Right atrium auricular region (tissue), 2 donors: ENCODE measurements around the gene ZFP1. TPM values are rescaled to one million over a fixed set of nuclear protein-coding genes. Genes with fewer than 3 reads are reported as not detected.
A peak's percentile ranks its signal among the peaks of the same experiment; 100 is the strongest.

Experiments
- DNase-seq: peaks from one replicate; pipeline ENCODE4 v3.0.0-alpha.2; 2019; ENCODE audit warnings: low spot score
- H3K27ac ChIP-seq, 2 donors: fragments of 200-600 bp; sonication (generic); 1 replicate in 1 of 2; 2 replicates in 1 of 2; pipeline ENCODE4 v1.5.1; 2016 to 2019
- H3K27me3 ChIP-seq, 2 donors: fragments of 200-600 bp; sonication (generic); one replicate each; pipeline versions ENCODE4 v1.5.1 to v1.6.0; 2017 to 2019
- H3K36me3 ChIP-seq: fragments of 200-600 bp; sonication (generic); one replicate; pipeline ENCODE4 v1.5.1; 2016
- H3K4me1 ChIP-seq, 2 donors: fragments of 200-600 bp; sonication (generic); one replicate each; pipeline versions ENCODE4 v1.5.1 to v1.6.0; 2017 to 2019
- H3K4me3 ChIP-seq, 2 donors: fragments of 200-600 bp; sonication (generic); 1 replicate in 1 of 2; 2 replicates in 1 of 2; pipeline ENCODE4 v1.5.1; 2017 to 2019; ENCODE audit warnings: mild to moderate bottlenecking in 1 of 2, moderate library complexity in 1 of 2
- H3K9me3 ChIP-seq, 2 donors: fragments of 200-600 bp; sonication (generic); one replicate each; pipeline ENCODE4 v1.5.1; 2019
- total RNA-seq, 2 donors: library from RNA; depleted of rRNA; stranded (reverse); fragments of >200 nt; gene quantifications; one replicate each; pipeline ENCODE4 v1.1.0, GENCODE V29; 2016
- TF ChIP-seq, protein P1 (sequence below), 2 donors: fragments of 200-600 bp; sonication (generic); IDR thresholded peaks; one replicate each; pipeline ENCODE4 v1.5.1; 2019; ENCODE audit warnings: antibody characterized with exemption in 2 of 2

ZFP1 gene
- total RNA-seq, result 1 to 10 TPM; 8.6 to 8.8 TPM

DNA sequence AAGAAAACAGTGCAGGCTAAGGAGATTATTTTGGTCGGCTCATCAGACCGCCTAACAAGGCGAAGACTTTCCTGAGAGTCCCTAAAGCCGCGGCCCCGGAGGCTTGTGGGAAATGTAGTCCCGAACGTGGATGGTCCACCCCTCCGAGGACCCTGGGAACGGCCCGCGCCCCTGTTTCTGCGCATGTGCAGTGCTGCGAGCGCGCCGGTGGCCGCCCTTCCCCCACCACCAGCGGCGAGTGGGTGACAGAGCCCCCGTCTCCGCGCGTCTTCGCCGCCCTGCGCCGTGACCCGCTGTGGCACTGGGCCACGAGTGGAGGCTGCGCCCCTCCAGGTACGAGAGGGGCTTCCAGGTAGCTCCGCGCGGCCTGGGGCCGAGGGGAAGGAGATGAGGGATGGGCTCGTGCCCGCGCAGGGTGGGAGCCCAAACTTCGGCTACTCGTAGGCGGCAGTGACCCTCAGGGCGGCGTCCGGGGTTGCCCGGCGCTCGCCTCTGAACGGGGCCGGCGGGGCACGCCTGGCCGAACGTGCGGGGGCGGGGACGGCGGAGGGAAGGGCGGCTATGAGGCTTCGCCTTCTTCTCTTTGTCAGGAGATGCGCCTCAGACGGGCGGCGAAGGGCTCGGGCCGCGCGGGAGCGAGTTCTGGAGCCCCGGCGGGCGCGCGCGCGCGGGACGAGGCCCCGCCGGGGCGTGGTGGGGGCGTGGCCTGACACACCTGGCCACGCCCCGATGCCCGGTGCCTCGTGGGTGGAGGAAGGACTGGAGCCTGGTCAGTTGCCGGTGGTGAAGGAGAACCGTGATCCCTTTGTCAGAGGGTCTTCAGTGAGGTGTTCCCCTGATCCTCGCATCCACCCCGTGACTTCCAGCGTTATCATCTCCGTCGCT lies at the start of gene ZFP1:
ZFP1 (plus strand) TSS at position 214 of the 885 bp plus-strand sequence. CDS start 4,428 bp downstream, outside the sequence.
- peaks cover 0 to 9% of the 10 kb centered on the region in 2 donors for H3K4me1 ChIP-seq
- H3K4me3 ChIP-seq, result peak within 1 kb of the TSS; percentile 86 to 96
- peaks cover 0 to 21% of the 10 kb centered on the region in 2 donors for H3K9me3 ChIP-seq
- H3K36me3 ChIP-seq, result peaks cover 5% of the 10 kb centered on the region
- H3K27me3 ChIP-seq, result no peaks in the 10 kb centered on the region
- H3K27ac ChIP-seq, result peak within 1 kb of the TSS; percentile 97 to 98
- TF ChIP-seq, protein P1, sequence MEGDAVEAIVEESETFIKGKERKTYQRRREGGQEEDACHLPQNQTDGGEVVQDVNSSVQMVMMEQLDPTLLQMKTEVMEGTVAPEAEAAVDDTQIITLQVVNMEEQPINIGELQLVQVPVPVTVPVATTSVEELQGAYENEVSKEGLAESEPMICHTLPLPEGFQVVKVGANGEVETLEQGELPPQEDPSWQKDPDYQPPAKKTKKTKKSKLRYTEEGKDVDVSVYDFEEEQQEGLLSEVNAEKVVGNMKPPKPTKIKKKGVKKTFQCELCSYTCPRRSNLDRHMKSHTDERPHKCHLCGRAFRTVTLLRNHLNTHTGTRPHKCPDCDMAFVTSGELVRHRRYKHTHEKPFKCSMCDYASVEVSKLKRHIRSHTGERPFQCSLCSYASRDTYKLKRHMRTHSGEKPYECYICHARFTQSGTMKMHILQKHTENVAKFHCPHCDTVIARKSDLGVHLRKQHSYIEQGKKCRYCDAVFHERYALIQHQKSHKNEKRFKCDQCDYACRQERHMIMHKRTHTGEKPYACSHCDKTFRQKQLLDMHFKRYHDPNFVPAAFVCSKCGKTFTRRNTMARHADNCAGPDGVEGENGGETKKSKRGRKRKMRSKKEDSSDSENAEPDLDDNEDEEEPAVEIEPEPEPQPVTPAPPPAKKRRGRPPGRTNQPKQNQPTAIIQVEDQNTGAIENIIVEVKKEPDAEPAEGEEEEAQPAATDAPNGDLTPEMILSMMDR (IDR thresholded peaks at IDR 0.05), result no peak
- DNase-seq, result peak; percentile 95

DNA sequence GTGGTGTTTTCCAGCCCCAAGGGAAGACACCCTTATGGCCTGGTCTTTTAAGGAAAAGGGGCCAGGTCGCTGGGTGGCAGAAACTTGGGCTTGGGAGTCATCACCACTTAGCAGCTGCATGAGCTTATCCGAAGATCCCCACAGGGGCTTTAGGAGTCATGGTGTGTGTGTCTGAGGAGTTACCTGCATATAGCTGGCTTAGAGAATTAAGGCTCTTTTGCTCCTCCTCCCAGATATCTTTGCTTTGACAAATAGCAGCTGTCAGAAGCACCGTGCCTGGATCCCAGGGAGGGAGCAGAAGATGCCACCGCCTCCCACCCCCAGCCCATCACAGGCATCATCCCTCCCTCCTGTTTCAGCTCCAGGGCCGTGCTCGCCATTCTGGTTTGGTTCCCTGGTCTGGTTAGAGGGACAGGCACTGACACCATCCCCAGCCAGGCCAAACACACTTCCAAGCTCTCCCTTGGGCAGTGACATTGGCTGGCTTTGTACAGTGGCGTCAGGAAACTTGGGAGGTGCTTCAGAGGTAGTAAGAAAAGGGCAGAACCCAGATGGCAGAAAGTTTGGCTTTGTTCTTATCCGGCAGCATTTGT lies 49.2 kb upstream of the ZFP1 start:
- peaks cover 8% of the 10 kb centered on the region for H3K36me3 ChIP-seq
- peaks cover 0 to 26% of the 10 kb centered on the region in 2 donors for H3K4me1 ChIP-seq
- no peak overlapping the region for H3K27ac ChIP-seq
- H3K27me3 ChIP-seq, result no peaks in the 10 kb centered on the region
- H3K9me3 ChIP-seq, result no peaks in the 10 kb centered on the region
- TF ChIP-seq, protein P1 (IDR thresholded peaks at IDR 0.05), result no peak
- DNase-seq, result no peak
- H3K4me3 ChIP-seq, result no peak overlapping the region

DNA sequence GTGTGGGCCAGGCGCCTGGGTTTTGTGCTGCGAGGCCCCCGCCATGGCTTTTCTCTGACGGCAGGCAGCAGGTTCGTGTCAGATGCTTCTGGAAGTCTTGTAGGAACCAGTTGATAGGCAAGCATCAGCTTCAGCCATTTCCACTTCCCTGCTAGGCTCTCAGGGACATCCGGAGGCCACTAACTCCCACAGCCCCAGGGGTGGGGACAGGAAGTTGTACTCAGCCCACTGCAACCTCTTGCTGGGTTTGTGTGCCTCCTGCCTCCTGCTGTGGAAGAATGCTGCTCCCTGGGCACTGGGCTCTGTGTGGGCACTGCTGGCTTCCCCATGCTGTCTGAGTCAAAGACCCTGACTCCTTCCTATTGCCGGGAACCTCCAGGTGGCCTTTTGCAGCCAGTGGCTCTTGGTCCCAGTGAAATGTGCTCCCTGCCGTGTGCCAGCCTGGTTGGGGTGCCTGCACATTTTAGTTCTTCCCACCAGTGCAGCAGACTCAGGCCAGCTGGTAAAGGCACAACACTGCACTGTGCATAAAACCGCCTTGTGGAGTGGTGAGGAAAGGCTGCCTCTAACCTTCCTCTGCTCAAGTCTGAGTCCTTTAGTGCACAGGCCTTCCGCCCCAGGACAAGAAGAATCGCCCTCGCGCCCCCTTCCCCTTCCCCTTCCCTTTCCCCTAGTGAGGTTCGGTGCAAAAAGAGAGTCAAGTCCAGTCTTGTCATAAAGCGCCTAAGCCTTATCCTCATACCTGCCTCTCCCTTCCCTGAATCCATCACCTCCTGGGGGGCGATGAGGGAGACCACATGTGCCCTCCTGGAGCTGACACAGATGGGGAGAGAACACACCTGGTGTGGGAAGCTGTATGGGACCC lies 48.4 kb upstream of the ZFP1 start:
- Histone ChIP-seq H3K4me3 (no peak overlapping the region), H3K9me3 (no peaks in the 10 kb centered on the region), H3K27ac (no peak overlapping the region), H3K4me1 (peaks cover 0 to 34% of the 10 kb centered on the region in 2 donors), H3K27me3 (no peaks in the 10 kb centered on the region), H3K36me3 (peaks cover 4% of the 10 kb centered on the region)
- DNase-seq, result peak; percentile 62
- TF ChIP-seq, protein P1 (IDR thresholded peaks at IDR 0.05), result peak in 1 of 2 donors; percentile 23

DNA sequence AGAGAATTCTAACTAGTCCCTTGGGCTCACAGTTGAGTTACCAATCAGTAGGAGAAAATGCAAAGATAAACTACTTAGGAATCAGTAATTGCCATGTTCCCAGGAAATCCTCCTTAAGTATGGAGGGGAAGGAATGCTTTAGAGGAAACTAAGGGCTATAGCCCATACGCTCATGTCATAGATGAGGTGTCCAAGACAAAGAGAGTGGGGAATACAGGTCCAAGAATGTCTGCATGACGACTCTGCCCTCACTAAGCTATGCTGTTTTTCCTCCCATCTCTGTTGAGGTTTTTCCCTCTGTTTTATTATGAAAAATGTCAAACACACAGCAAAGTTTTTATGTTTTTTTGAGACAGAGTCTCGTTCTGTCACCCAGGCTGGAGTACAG lies 47.7 kb upstream of the ZFP1 start:
- no peaks in the 10 kb centered on the region for H3K9me3 ChIP-seq
- no peaks in the 10 kb centered on the region for H3K27me3 ChIP-seq
- peaks cover 0 to 40% of the 10 kb centered on the region in 2 donors for H3K4me1 ChIP-seq
- DNase-seq, result no peak
- no peak overlapping the region for H3K27ac ChIP-seq
- H3K4me3 ChIP-seq, result no peak overlapping the region
- no peaks in the 10 kb centered on the region for H3K36me3 ChIP-seq
- TF ChIP-seq, protein P1 (IDR thresholded peaks at IDR 0.05), result no peak

DNA sequence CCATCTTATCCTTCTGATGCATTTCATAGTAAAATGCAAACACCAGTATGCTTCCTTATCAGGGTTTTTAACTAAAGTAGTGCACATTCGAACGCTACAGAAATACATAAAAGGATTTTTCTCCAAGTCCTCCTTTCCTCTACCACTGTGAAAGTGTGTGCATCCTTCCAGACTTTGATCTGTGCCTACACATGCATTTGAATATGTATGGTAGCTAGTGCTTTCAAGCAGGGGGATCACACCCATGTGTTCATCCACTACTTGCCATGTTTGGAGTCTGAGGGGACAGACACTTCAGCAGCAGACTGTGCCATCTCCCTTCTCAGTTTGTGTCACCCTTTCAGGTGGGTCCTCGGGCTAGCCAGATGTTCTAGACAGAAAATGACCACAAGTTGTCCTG lies 46.7 kb upstream of the ZFP1 start:
- no peak for DNase-seq
- peaks cover 0 to 51% of the 10 kb centered on the region in 2 donors for H3K4me1 ChIP-seq
- no peaks in the 10 kb centered on the region for H3K27me3 ChIP-seq
- no peaks in the 10 kb centered on the region for H3K9me3 ChIP-seq
- H3K27ac ChIP-seq, result no peak overlapping the region
- no peak overlapping the region for H3K4me3 ChIP-seq
- TF ChIP-seq, protein P1 (IDR thresholded peaks at IDR 0.05), result no peak
- H3K36me3 ChIP-seq, result no peaks in the 10 kb centered on the region
